Urinary bladder (tissue), 4 donors: Measurements from ENCODE around the gene ZNF587. TPM values are rescaled to one million over a fixed set of nuclear protein-coding genes. Genes with fewer than 3 reads are reported as not detected.
"Not testable (repeated sequence)": the region's sequence is repeated elsewhere in the genome, so short reads cannot be mapped to it uniquely, and the experiment has no call there.

Experiments
- DNase-seq: peaks from one replicate; pipeline ENCODE4 v3.0.0-alpha.2; 2015; ENCODE audit errors: extremely low spot score
- H3K27ac ChIP-seq: one replicate; pipeline ENCODE4 v1.5.1; 2013; ENCODE audit warnings: low read depth, mild to moderate bottlenecking, moderate library complexity
- H3K36me3 ChIP-seq: one replicate; pipeline ENCODE4 v1.6.1; 2013; ENCODE audit warnings: mild to moderate bottlenecking, moderate library complexity; ENCODE audit not compliant: insufficient read depth
- H3K4me1 ChIP-seq: one replicate; pipeline ENCODE4 v1.6.1; 2013; ENCODE audit warnings: mild to moderate bottlenecking, moderate library complexity; ENCODE audit not compliant: insufficient read depth
- H3K4me3 ChIP-seq: one replicate; pipeline ENCODE4 v1.5.1; 2013; ENCODE audit warnings: low read depth, low read length
- WGBS: extraction: QIAGEN DNeasy Blood & Tissue Kit; methylation state at CpG from one replicate; pipeline ENCODE4 v1.1.7; 2013; 5-methylcytosine and 5-hydroxymethylcytosine counted together
- polyA plus RNA-seq: library from polyadenylated mRNA; stranded (reverse); fragments of 200-250 nt; gene quantifications from one replicate; pipeline ENCODE4 v1.2.3, GENCODE V29; 2013
- total RNA-seq: library from RNA; depleted of rRNA; stranded (reverse); fragments of >200 nt; gene quantifications from one replicate; pipeline ENCODE4 v1.2.3, GENCODE V29; 2014
- donor health status: healthy with polysubstance abuse.
- donor health status: healthy.

The ZNF587 gene
- total and polyA plus RNA-seq, 2 donors = 7.5 to 45.4 TPM

GRCh38 chr19:57886046-57886445 is 36.4 kb downstream of the ZNF587 start:
- DNase-seq = no peak
- no peaks in the 10 kb centered on the region for H3K36me3 ChIP-seq
- no peak overlapping the region for H3K4me3 ChIP-seq
- WGBS = 86% methylated on average over 3 of the region's 3 CpGs
- no peak overlapping the region for H3K27ac ChIP-seq
- no peaks in the 10 kb centered on the region for H3K4me1 ChIP-seq

GRCh38 chr19:57887195-57887941 is 37.7 kb downstream of the ZNF587 start:
- no peak overlapping the region for H3K4me3 ChIP-seq
- WGBS = 15% methylated on average over 6 of the region's 6 CpGs

GRCh38 chr19:57888107-57888559 is 38.5 kb downstream of the ZNF587 start:
- Histone ChIP-seq H3K36me3 (no peaks in the 10 kb centered on the region), H3K4me1 (no peaks in the 10 kb centered on the region), H3K4me3 (peak overlapping the region; percentile 59), H3K27ac (peak overlapping the region; percentile 45)
- DNase-seq = peak; percentile 20
- 4% methylated on average over 8 of the region's 8 CpGs for WGBS

More at GRCh38 chr19:57887195-57887941, 37.7 kb downstream of the ZNF587 start:
- Histone ChIP-seq H3K27ac (no peak overlapping the region), H3K4me1 (no peaks in the 10 kb centered on the region), H3K36me3 (no peaks in the 10 kb centered on the region)
- peak; percentile 37 for DNase-seq

- no peaks in the 10 kb centered on the region for H3K4me1 ChIP-seq
- no peaks in the 10 kb centered on the region for H3K36me3 ChIP-seq
- peak within 1 kb of the TSS; percentile 59 for H3K4me3 ChIP-seq
- WGBS = under 1% methylated on average over 43 of the region's 43 CpGs
- DNase-seq = peak; percentile 84
- H3K27ac ChIP-seq = peak within 1 kb of the TSS; percentile 45
Observed at GRCh38 chr19:57888560-57889231, 39.0 kb downstream of the ZNF587 start, which contains the start of gene ZNF814. Gene ZNF814 (minus strand): TSS chr19:57889037. CDS start chr19:57888802, 235 bp downstream.

GRCh38 chr19:57890706-57891105 is 41.0 kb downstream of the ZNF587 start:
- H3K4me3 ChIP-seq, H3K27ac ChIP-seq, DNase-seq, H3K4me1 ChIP-seq, H3K36me3 ChIP-seq: not testable (repeated sequence)
- WGBS = 20% methylated on average over 3 of the region's 3 CpGs

GRCh38 chr19:57900311-57900710 is 50.7 kb downstream of the ZNF587 start:
- DNase-seq = no peak
- 34% methylated on average over 5 of the region's 5 CpGs for WGBS
- peaks cover 1% of the 10 kb centered on the region for H3K36me3 ChIP-seq
- H3K4me1 ChIP-seq = no peaks in the 10 kb centered on the region
- no peak overlapping the region for H3K27ac ChIP-seq
- no peak overlapping the region for H3K4me3 ChIP-seq

GRCh38 chr19:57903618-57904184 is 54.0 kb downstream of the ZNF587 start:
- H3K4me3 ChIP-seq = no peak overlapping the region
- WGBS = 70% methylated on average over 7 of the region's 7 CpGs
- peaks cover 1% of the 10 kb centered on the region for H3K36me3 ChIP-seq
- DNase-seq = no peak
- H3K27ac ChIP-seq = no peak overlapping the region
- H3K4me1 ChIP-seq = no peaks in the 10 kb centered on the region

- no peak overlapping the region for H3K4me3 ChIP-seq
- 91% methylated on average over 6 of the region's 6 CpGs for WGBS
Observed at GRCh38 chr19:57905258-57905657, 55.6 kb downstream of the ZNF587 start.

GRCh38 chr19:57907394-57907793 is 57.7 kb downstream of the ZNF587 start:
- H3K27ac ChIP-seq = no peak overlapping the region
- H3K36me3 ChIP-seq = no peaks in the 10 kb centered on the region
- no peaks in the 10 kb centered on the region for H3K4me1 ChIP-seq
- WGBS = 87% methylated on average over 3 of the region's 3 CpGs
- no peak for DNase-seq
- no peak overlapping the region for H3K4me3 ChIP-seq

More at GRCh38 chr19:57905258-57905657, 55.6 kb downstream of the ZNF587 start:
- DNase-seq = no peak
- H3K36me3 ChIP-seq = peaks cover 1% of the 10 kb centered on the region
- no peaks in the 10 kb centered on the region for H3K4me1 ChIP-seq
- no peak overlapping the region for H3K27ac ChIP-seq

- Histone ChIP-seq H3K27ac (no peak overlapping the region), H3K36me3 (no peaks in the 10 kb centered on the region), H3K4me3 (no peak overlapping the region), H3K4me1 (no peaks in the 10 kb centered on the region)
- no peak for DNase-seq
- WGBS = 84% methylated on average over 3 of the region's 3 CpGs
Observed at GRCh38 chr19:57914531-57914930, 64.9 kb downstream of the ZNF587 start.

Other genes with a start within 250 kb of the ZNF587 start
- 4.0 TPM for gene ZNF530, start 250.0 kb upstream of the ZNF587 start, total RNA-seq
- gene ZNF530, start 250.0 kb upstream of the ZNF587 start, polyA plus RNA-seq = 4.1 TPM
- 32.1 TPM for gene ZNF134, start 235.6 kb upstream of the ZNF587 start, total RNA-seq
- 17.6 TPM for gene ZNF134, start 235.6 kb upstream of the ZNF587 start, polyA plus RNA-seq
- 23.8 TPM for gene ZNF211, start 216.7 kb upstream of the ZNF587 start, total RNA-seq
- gene ZNF211, start 216.7 kb upstream of the ZNF587 start, polyA plus RNA-seq = 13.0 TPM
- not detected for gene ZSCAN4, start 180.9 kb upstream of the ZNF587 start, total RNA-seq
- 0.20 TPM for gene ZSCAN4, start 180.9 kb upstream of the ZNF587 start, polyA plus RNA-seq
- 17.5 TPM for gene ZNF551, start 167.9 kb upstream of the ZNF587 start, total RNA-seq
- gene ZNF551, start 167.9 kb upstream of the ZNF587 start, polyA plus RNA-seq = 6.1 TPM
- 29.3 TPM for gene ZNF154, start 140.7 kb upstream of the ZNF587 start, total RNA-seq
- 7.4 TPM for gene ZNF154, start 140.7 kb upstream of the ZNF587 start, polyA plus RNA-seq
- gene ZNF671, start 122.2 kb upstream of the ZNF587 start, total RNA-seq = 11.9 TPM
- 7.8 TPM for gene ZNF671, start 122.2 kb upstream of the ZNF587 start, polyA plus RNA-seq
- 31.1 TPM for gene ZNF776, start 103.0 kb upstream of the ZNF587 start, total RNA-seq
- 11.1 TPM for gene ZNF776, start 103.0 kb upstream of the ZNF587 start, polyA plus RNA-seq
- 33.8 TPM for gene ZNF586, start 80.2 kb upstream of the ZNF587 start, total RNA-seq
- gene ZNF586, start 80.2 kb upstream of the ZNF587 start, polyA plus RNA-seq = 9.2 TPM
- gene ZNF552, start 34.9 kb upstream of the ZNF587 start, total RNA-seq = 24.5 TPM
- gene ZNF552, start 34.9 kb upstream of the ZNF587 start, polyA plus RNA-seq = 6.5 TPM
- 29.1 TPM for gene ZNF587B, start 19.6 kb upstream of the ZNF587 start, total RNA-seq
- 3.8 TPM for gene ZNF587B, start 19.6 kb upstream of the ZNF587 start, polyA plus RNA-seq
- gene ZNF814, start 39.2 kb downstream of the ZNF587 start, total RNA-seq = 19.2 TPM
- gene ZNF814, start 39.2 kb downstream of the ZNF587 start, polyA plus RNA-seq = 8.3 TPM
- gene ZNF417, start 66.7 kb downstream of the ZNF587 start, total RNA-seq = 35.6 TPM
- gene ZNF417, start 66.7 kb downstream of the ZNF587 start, polyA plus RNA-seq = 5.1 TPM
- gene ZNF418, start 85.5 kb downstream of the ZNF587 start, total RNA-seq = 18.7 TPM
- 4.5 TPM for gene ZNF418, start 85.5 kb downstream of the ZNF587 start, polyA plus RNA-seq
- gene ZNF256, start 97.8 kb downstream of the ZNF587 start, total RNA-seq = 12.0 TPM
- 5.9 TPM for gene ZNF256, start 97.8 kb downstream of the ZNF587 start, polyA plus RNA-seq
- 1.0 TPM for gene C19orf18, start 124.7 kb downstream of the ZNF587 start, total RNA-seq
- 0.67 TPM for gene C19orf18, start 124.7 kb downstream of the ZNF587 start, polyA plus RNA-seq
- gene ZNF606, start 153.0 kb downstream of the ZNF587 start, total RNA-seq = 35.4 TPM
- gene ZNF606, start 153.0 kb downstream of the ZNF587 start, polyA plus RNA-seq = 11.2 TPM
- gene ZSCAN1, start 184.2 kb downstream of the ZNF587 start, total RNA-seq = not detected
- 0.44 TPM for gene ZSCAN1, start 184.2 kb downstream of the ZNF587 start, polyA plus RNA-seq
- 12.6 TPM for gene ZNF135, start 209.4 kb downstream of the ZNF587 start, total RNA-seq
- 9.0 TPM for gene ZNF135, start 209.4 kb downstream of the ZNF587 start, polyA plus RNA-seq
- gene ZSCAN18, start 248.4 kb downstream of the ZNF587 start, total RNA-seq = 73.1 TPM
- gene ZSCAN18, start 248.4 kb downstream of the ZNF587 start, polyA plus RNA-seq = 98.2 TPM